Body of pancreas (tissue), 4 donors: Measurements from ENCODE around the gene COPG2. TPM values are rescaled to one million over a fixed set of nuclear protein-coding genes. Genes with fewer than 3 reads are reported as not detected.

ENCODE experiments used
- ATAC-seq: fragments of 150-250 bp; one replicate; pipeline ENCODE4 v1.9.1; 2016
- DNase-seq, 4 donors: peaks; one replicate each; pipeline ENCODE4 v3.0.0-alpha.2; 2019
- H3K27ac ChIP-seq, 4 donors: fragments of 200-600 bp; sonication (generic); 1 replicate in 3 of 4; 2 replicates in 1 of 4; pipeline versions ENCODE4 v1.5.1 to v1.6.1; 2016 to 2019; ENCODE audit warnings: mild to moderate bottlenecking in 1 of 4, mixed read lengths in 1 of 4, moderate library complexity in 1 of 4
- H3K27me3 ChIP-seq, 2 donors: fragments of 200-600 bp; sonication (generic); one replicate each; pipeline ENCODE4 v1.6.0; 2016; ENCODE audit warnings: mild to moderate bottlenecking in 1 of 2
- H3K36me3 ChIP-seq, 2 donors: fragments of 200-600 bp; sonication (generic); replicated peaks in 1 of 2; 2 replicates each; pipeline ENCODE4 v1.5.1; 2016; ENCODE audit warnings: low read depth in 2 of 2; ENCODE audit not compliant: insufficient read depth in 1 of 2
- H3K4me1 ChIP-seq: fragments of 200-600 bp; sonication (generic); one replicate; pipeline ENCODE4 v1.6.0; 2016
- H3K4me3 ChIP-seq, 2 donors: fragments of 200-600 bp; sonication (generic); 1 replicate in 1 of 2; 2 replicates in 1 of 2; pipeline ENCODE4 v1.5.1; 2016 to 2019
- H3K9me3 ChIP-seq, 3 donors: fragments of 200-600 bp; sonication (generic); 1 replicate in 2 of 3; 2 replicates in 1 of 3; pipeline ENCODE4 v1.5.1; 2016
- POLR2A ChIP-seq, 3 donors: fragments of 450-650 bp; IDR thresholded peaks; one replicate each; pipeline ENCODE4 v1.6.1; 2016; ENCODE audit warnings: antibody characterized with exemption in 3 of 3, mild to moderate bottlenecking in 2 of 3
- WGBS, 2 donors: methylation state at CpG; one replicate each; pipeline ENCODE4 v1.1.5; 2017; 5-methylcytosine and 5-hydroxymethylcytosine counted together
- intact Hi-C: fragments of 100-400 bp; cut with DNase I; formaldehyde crosslinking; loops from one replicate; pipeline ENCODE4 v1.15.1; 2023
- total RNA-seq, 2 donors: library from RNA; depleted of rRNA; stranded (reverse); fragments of >200 nt; gene quantifications; one replicate each; pipeline ENCODE4 v1.1.0, GENCODE V29; 2016
- TF ChIP-seq, protein P1 (sequence below), 7 experiments: fragments of 450-650 bp in 4 of 7; fragments of 200-600 bp in 3 of 7; sonication (generic) in 3 of 7; IDR thresholded peaks; one replicate each; pipeline ENCODE4 v1.5.1; 2016 to 2019; ENCODE audit warnings: antibody characterized with exemption in 7 of 7

COPG2 gene
- total RNA-seq, 2 donors from 2014 or later: 12.5 to 14.5 TPM

DNA sequence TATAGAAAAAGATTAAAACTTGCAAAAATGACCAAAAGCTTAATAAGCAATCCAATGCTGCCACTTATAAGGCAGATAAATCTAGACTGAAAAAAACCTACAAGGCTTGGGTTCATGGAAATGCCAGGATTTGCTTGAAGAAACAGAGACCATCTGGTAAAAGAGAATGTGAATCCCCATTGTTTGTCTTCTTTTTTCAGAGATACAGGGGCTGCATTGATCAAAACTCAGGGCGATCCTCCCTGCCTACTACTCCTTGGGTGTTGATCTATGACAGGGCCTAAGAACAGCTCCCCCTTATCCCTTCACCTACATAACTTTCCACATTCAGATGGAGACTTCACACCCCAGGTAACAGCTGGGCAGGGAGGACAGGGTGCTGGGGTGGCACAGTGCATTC lies 21.1 kb upstream of the COPG2 start:
- Histone ChIP-seq H3K27me3 (no peaks in the 10 kb centered on the region), H3K9me3 (no peaks in the 10 kb centered on the region), H3K27ac (no peak overlapping the region), H3K36me3 (no peaks in the 10 kb centered on the region), H3K4me1 (no peaks in the 10 kb centered on the region), H3K4me3 (no peak overlapping the region)
- 87 to 95% methylated on average over 1 of the region's 1 CpG for WGBS, 2 donors
- intact Hi-C loops: no loop called here
- TF ChIP-seq POLR2A (IDR thresholded peaks at IDR 0.05): no peak
- TF ChIP-seq, protein P1, sequence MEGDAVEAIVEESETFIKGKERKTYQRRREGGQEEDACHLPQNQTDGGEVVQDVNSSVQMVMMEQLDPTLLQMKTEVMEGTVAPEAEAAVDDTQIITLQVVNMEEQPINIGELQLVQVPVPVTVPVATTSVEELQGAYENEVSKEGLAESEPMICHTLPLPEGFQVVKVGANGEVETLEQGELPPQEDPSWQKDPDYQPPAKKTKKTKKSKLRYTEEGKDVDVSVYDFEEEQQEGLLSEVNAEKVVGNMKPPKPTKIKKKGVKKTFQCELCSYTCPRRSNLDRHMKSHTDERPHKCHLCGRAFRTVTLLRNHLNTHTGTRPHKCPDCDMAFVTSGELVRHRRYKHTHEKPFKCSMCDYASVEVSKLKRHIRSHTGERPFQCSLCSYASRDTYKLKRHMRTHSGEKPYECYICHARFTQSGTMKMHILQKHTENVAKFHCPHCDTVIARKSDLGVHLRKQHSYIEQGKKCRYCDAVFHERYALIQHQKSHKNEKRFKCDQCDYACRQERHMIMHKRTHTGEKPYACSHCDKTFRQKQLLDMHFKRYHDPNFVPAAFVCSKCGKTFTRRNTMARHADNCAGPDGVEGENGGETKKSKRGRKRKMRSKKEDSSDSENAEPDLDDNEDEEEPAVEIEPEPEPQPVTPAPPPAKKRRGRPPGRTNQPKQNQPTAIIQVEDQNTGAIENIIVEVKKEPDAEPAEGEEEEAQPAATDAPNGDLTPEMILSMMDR (IDR thresholded peaks at IDR 0.05): no peak
- ATAC-seq (no peak), DNase-seq (no peak)

DNA sequence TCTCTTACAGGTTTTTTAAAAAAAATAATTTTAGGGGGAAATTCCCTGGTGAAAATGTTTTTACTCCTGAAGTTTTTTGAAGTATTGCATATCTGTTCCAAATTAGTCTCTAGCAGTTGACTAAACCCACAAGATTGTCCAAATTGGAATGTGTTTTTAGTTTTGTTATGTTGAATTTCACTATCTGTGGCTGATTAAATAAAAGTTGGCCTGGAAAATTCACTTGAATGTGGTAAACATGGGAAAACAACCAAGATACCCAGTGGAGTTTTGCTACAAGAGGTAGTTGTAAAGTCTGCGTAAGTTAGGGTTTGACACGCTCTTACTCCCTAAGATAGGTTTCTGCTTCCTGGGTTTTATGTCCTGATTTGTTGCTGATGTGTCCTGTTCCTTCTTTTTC lies 14.5 kb upstream of the COPG2 start:
- H3K27ac ChIP-seq: no peak overlapping the region
- DNase-seq: no peak
- 89 to 100% methylated on average over 2 of the region's 2 CpGs for WGBS, 2 donors
- no peak overlapping the region for H3K4me3 ChIP-seq
- no peaks in the 10 kb centered on the region for H3K36me3 ChIP-seq
- intact Hi-C loops: no loop called here
- H3K27me3 ChIP-seq: no peaks in the 10 kb centered on the region
- TF ChIP-seq POLR2A (IDR thresholded peaks at IDR 0.05): no peak
- TF ChIP-seq, protein P1 (IDR thresholded peaks at IDR 0.05): no peak
- H3K9me3 ChIP-seq: no peaks in the 10 kb centered on the region
- ATAC-seq: no peak
- no peaks in the 10 kb centered on the region for H3K4me1 ChIP-seq

DNA sequence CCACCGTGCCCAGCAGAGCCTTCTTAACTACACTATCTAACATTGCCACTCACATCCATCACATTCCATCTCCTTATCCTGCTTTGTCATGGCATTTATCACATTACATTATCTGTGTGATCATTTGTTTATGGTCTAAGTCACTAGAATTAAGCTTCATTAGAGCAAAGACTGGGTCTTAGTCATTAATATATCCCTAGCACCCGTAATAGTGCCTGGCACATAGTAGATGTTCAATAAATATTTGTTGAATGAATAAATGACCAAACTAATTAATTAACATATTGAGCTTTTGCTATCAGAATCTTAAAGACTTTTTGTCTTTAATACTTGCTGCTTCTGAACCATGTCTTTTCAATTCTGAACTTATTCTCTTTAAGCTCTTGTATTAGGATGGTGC lies 5.9 kb upstream of the COPG2 start:
- Histone ChIP-seq H3K9me3 (no peaks in the 10 kb centered on the region), H3K36me3 (no peaks in the 10 kb centered on the region), H3K27ac (no peak overlapping the region), H3K27me3 (no peaks in the 10 kb centered on the region), H3K4me1 (no peaks in the 10 kb centered on the region), H3K4me3 (no peak overlapping the region)
- DNase-seq (no peak), ATAC-seq (no peak)
- intact Hi-C loops: no loop called here
- no peak for TF ChIP-seq POLR2A (IDR thresholded peaks at IDR 0.05)
- TF ChIP-seq, protein P1 (IDR thresholded peaks at IDR 0.05): no peak
- 56 to 65% methylated on average over 2 of the region's 2 CpGs for WGBS, 2 donors

DNA sequence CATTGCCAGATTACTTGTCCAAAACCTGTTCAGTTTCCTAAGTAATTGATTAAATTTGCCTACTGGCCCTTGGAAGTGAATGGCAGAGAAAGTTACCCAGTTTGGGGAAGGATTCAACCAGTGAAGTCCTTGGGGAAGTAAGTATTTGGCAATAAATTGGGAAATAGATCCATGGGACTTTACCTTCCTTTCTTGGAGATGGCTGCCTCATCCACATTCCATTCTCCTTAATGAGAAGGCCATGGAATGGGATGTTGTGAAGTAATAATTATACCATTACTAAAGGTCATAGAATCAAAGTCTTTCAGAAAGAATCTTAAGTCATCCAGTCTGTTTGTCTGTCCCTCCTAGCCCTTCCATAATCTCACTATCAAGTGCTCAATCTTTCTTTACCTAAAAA lies 4.5 kb upstream of the COPG2 start:
- H3K9me3 ChIP-seq: no peaks in the 10 kb centered on the region
- H3K27ac ChIP-seq: no peak overlapping the region
- ATAC-seq (no peak), DNase-seq (no peak)
- no peaks in the 10 kb centered on the region for H3K4me1 ChIP-seq
- TF ChIP-seq POLR2A (IDR thresholded peaks at IDR 0.05): no peak
- TF ChIP-seq, protein P1 (IDR thresholded peaks at IDR 0.05): no peak
- H3K36me3 ChIP-seq: no peaks in the 10 kb centered on the region
- H3K4me3 ChIP-seq: no peak overlapping the region
- no peaks in the 10 kb centered on the region for H3K27me3 ChIP-seq
- intact Hi-C loops: no loop called here

DNA sequence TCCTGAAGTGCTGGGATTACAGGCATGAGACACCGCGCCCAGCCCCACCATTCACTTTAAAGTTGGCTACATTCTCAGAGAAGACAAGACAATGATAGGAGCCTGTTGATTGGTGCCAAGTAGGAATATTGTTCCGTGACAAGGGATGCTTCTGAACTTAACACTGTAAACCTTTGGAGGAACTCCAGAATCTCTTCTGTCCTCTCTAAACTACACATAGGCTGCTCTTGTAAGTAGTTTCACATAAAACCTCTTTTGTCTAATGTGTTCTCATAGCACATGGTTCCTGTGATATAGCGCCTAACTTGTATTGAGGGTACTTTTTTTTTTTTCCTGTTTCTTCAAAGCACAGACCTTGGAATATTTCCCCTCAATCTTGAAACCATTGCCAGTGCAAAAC lies 3.6 kb upstream of the COPG2 start:
- Histone ChIP-seq H3K27ac (no peak overlapping the region), H3K27me3 (no peaks in the 10 kb centered on the region), H3K4me3 (no peak overlapping the region), H3K36me3 (no peaks in the 10 kb centered on the region), H3K9me3 (no peaks in the 10 kb centered on the region), H3K4me1 (no peaks in the 10 kb centered on the region)
- ATAC-seq (no peak), DNase-seq (no peak)
- intact Hi-C loops: no loop called here
- 91 to 92% methylated on average over 4 of the region's 4 CpGs for WGBS, 2 donors
- TF ChIP-seq POLR2A (IDR thresholded peaks at IDR 0.05): no peak
- TF ChIP-seq, protein P1 (IDR thresholded peaks at IDR 0.05): no peak
